Astrocyte of the cerebellum (primary cell): ENCODE results near the gene STPG2.

Source experiments
- DNase-seq: peaks from one replicate; pipeline ENCODE4 v3.0.0-alpha.2; 2011; ENCODE audit warnings: low read depth
- H3K4me3 ChIP-seq: 2 replicates; pipeline ENCODE4 v1.5.1; 2011; ENCODE audit warnings: mild to moderate bottlenecking, low read depth, low read length, moderate library complexity
- in situ Hi-C: cut with HindIII; loops from 2 replicates; pipeline ENCODE4 v1.10.0; 2017; ENCODE audit warnings: low sequenced_read_pairs
- TF ChIP-seq, protein P1 (sequence below): IDR thresholded peaks from 2 replicates; pipeline ENCODE4 v1.5.1; 2012; ENCODE audit warnings: low read length, low read depth, moderate library complexity, mild to moderate bottlenecking; ENCODE audit errors: missing control alignments

STPG2 gene

GRCh38 chr4:97828646-97829045 is 314.6 kb downstream of the STPG2 start:
- in situ Hi-C loops = no loop called here
- DNase-seq = no peak
- TF ChIP-seq, protein P1, sequence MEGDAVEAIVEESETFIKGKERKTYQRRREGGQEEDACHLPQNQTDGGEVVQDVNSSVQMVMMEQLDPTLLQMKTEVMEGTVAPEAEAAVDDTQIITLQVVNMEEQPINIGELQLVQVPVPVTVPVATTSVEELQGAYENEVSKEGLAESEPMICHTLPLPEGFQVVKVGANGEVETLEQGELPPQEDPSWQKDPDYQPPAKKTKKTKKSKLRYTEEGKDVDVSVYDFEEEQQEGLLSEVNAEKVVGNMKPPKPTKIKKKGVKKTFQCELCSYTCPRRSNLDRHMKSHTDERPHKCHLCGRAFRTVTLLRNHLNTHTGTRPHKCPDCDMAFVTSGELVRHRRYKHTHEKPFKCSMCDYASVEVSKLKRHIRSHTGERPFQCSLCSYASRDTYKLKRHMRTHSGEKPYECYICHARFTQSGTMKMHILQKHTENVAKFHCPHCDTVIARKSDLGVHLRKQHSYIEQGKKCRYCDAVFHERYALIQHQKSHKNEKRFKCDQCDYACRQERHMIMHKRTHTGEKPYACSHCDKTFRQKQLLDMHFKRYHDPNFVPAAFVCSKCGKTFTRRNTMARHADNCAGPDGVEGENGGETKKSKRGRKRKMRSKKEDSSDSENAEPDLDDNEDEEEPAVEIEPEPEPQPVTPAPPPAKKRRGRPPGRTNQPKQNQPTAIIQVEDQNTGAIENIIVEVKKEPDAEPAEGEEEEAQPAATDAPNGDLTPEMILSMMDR = no peak
- no peak overlapping the region for H3K4me3 ChIP-seq

DNA sequence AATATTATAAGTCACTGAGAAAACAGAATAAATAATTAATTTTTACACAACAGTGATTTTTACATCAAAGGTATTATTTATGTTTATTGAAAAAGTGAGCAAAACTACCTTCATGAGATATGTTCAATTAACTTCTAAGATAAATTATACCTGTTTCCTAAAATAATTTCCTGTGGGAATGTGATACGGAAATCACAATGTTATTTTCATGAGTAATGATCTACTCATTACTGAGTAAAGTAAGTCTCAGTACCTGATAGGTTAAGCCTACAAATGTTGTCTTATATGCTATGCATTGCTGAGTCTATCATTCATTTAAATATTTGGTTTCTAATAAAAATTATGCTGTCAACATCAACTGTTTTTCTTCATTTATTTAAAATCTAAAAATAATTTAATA is 324.0 kb downstream of the STPG2 start:
- no peak for DNase-seq
- in situ Hi-C loops = no loop called here
- H3K4me3 ChIP-seq = no peak overlapping the region
- TF ChIP-seq, protein P1 = no peak

GRCh38 chr4:97812768-97813167 is 330.5 kb downstream of the STPG2 start:
- TF ChIP-seq, protein P1 = no peak
- H3K4me3 ChIP-seq = no peak overlapping the region
- in situ Hi-C loops = no loop called here
- no peak for DNase-seq

- TF ChIP-seq, protein P1 = no peak
- in situ Hi-C loops = no loop called here
- DNase-seq = no peak
- no peak overlapping the region for H3K4me3 ChIP-seq
Observed at GRCh38 chr4:97786306-97786920, 356.9 kb downstream of the STPG2 start.

DNA sequence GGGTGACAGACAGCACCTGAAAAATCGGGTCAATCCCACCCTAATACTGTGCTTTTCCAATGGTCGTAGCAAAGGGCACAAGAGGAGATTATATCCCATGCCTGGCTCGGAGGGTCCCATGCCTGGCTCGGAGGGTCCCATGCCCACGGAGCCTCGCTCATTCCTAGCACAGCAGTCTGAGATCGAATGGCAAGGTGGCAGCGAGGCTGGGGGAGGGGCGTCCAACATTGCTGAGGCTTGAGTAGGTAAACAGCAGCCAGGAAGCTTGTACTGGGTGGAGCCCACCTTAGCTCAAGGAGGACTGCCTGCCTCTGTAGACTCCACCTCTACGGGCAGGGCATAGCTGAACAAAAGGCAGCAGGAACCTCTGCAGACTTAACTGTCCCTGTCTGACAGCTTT is 365.1 kb downstream of the STPG2 start:
- H3K4me3 ChIP-seq = no peak overlapping the region
- DNase-seq = no peak
- in situ Hi-C loops = no loop called here
- TF ChIP-seq, protein P1 = no peak

- no peak for DNase-seq
- in situ Hi-C loops = no loop called here
- H3K4me3 ChIP-seq = no peak overlapping the region
- TF ChIP-seq, protein P1 = no peak
Observed at GRCh38 chr4:97774347-97774989, 368.8 kb downstream of the STPG2 start.
